K562 (cell line): ENCODE data around the gene ALG5.

Source experiments
- CHD1 ChIP-seq: fragments of 200-600 bp; sonication (generic); IDR thresholded peaks from one replicate; pipeline ENCODE4 v1.6.1; 2012; ENCODE audit warnings: mild to moderate bottlenecking, moderate library complexity, low read length, inconsistent platforms
- CTCF ChIP-seq, 3 experiments: IDR thresholded peaks in 2 of 3; conservative IDR thresholded peaks in 1 of 3; 2 replicates each; pipeline ENCODE4 v1.5.1; 2011 to 2012; ENCODE audit warnings: low read length in 3 of 3, mild to moderate bottlenecking in 3 of 3, control low read depth in 2 of 3, improper control_type of control experiment in 1 of 3, inconsistent platforms in 1 of 3, low read depth in 1 of 3, mixed read lengths in 1 of 3, moderate library complexity in 1 of 3; ENCODE audit not compliant: insufficient read depth in 2 of 3
- MYNN ChIP-seq, 2 experiments: sonication (generic); formaldehyde crosslinking in 1 of 2; IDR thresholded peaks; 2 replicates each; pipeline versions ENCODE4 v1.5.0 to v1.6.1; 2016 to 2020; ENCODE audit warnings: antibody characterized with exemption in 1 of 2, missing genetic modification reagents in 1 of 2
- ZNF232 ChIP-seq: sonication (generic); formaldehyde crosslinking; IDR thresholded peaks from 2 replicates; pipeline ENCODE4 v1.8.0; 2022; ENCODE audit warnings: mild to moderate bottlenecking, missing genetic modification reagents
- TF ChIP-seq, protein P1 (sequence below), 2 experiments: fragments of 450-650 bp in 1 of 2; IDR thresholded peaks; 2 replicates each; pipeline ENCODE4 v1.6.1; 2011 to 2017; ENCODE audit warnings: low read depth in 2 of 2, antibody characterized with exemption in 1 of 2, borderline replicate concordance in 1 of 2, low read length in 1 of 2, mild to moderate bottlenecking in 1 of 2, mixed read lengths in 1 of 2; ENCODE audit not compliant: control insufficient read depth in 1 of 2
- TF ChIP-seq, protein P2 (sequence below): fragments of 200-800 bp; sonication (Bioruptor generic); IDR thresholded peaks from 2 replicates; pipeline ENCODE4 v1.6.1; 2016; ENCODE audit warnings: missing genetic modification characterization, missing compliant biosample characterization

DNA sequence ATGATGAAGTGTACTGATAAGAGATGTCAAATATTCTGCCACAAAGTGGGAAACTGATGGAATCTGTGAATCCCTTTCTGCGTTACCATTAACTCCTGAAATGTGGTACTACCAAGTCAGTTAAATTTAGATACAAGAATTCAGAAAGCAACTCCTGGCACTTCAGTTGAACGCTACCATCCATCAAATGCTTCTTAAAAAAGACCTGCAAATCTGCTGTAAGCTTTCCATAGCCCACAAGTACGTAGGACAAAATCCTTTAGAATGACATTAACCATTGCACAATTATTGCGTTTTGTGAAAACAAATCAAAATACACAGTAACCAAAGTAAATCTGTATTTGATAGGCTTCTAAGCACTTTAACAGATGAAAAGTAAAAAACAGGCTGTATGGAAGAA lies 84.5 kb downstream of the ALG5 start:
- TF ChIP-seq MYNN (IDR thresholded peaks at IDR 0.05) (no peak), MYNN (CRISPR knock-in tag; IDR thresholded peaks at IDR 0.05) (no peak), CHD1 (no peak), ZNF232 (CRISPR knock-in tag) (no peak), CTCF (IDR thresholded peaks at IDR 0.05 in 2 of 3, conservative IDR thresholded peaks at IDR 0.05 in 1 of 3; ENCODE audit: insufficient read depth in 2 of 3, low read depth in 1 of 3, low read length in 3 of 3) (no peak)
- TF ChIP-seq, protein P1, sequence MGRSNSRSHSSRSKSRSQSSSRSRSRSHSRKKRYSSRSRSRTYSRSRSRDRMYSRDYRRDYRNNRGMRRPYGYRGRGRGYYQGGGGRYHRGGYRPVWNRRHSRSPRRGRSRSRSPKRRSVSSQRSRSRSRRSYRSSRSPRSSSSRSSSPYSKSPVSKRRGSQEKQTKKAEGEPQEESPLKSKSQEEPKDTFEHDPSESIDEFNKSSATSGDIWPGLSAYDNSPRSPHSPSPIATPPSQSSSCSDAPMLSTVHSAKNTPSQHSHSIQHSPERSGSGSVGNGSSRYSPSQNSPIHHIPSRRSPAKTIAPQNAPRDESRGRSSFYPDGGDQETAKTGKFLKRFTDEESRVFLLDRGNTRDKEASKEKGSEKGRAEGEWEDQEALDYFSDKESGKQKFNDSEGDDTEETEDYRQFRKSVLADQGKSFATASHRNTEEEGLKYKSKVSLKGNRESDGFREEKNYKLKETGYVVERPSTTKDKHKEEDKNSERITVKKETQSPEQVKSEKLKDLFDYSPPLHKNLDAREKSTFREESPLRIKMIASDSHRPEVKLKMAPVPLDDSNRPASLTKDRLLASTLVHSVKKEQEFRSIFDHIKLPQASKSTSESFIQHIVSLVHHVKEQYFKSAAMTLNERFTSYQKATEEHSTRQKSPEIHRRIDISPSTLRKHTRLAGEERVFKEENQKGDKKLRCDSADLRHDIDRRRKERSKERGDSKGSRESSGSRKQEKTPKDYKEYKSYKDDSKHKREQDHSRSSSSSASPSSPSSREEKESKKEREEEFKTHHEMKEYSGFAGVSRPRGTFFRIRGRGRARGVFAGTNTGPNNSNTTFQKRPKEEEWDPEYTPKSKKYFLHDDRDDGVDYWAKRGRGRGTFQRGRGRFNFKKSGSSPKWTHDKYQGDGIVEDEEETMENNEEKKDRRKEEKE (IDR thresholded peaks at IDR 0.05; ENCODE audit: borderline replicate concordance in 1 of 2, control insufficient read depth in 1 of 2, low read depth in 2 of 2, low read length in 1 of 2), result no peak
- TF ChIP-seq, protein P2, sequence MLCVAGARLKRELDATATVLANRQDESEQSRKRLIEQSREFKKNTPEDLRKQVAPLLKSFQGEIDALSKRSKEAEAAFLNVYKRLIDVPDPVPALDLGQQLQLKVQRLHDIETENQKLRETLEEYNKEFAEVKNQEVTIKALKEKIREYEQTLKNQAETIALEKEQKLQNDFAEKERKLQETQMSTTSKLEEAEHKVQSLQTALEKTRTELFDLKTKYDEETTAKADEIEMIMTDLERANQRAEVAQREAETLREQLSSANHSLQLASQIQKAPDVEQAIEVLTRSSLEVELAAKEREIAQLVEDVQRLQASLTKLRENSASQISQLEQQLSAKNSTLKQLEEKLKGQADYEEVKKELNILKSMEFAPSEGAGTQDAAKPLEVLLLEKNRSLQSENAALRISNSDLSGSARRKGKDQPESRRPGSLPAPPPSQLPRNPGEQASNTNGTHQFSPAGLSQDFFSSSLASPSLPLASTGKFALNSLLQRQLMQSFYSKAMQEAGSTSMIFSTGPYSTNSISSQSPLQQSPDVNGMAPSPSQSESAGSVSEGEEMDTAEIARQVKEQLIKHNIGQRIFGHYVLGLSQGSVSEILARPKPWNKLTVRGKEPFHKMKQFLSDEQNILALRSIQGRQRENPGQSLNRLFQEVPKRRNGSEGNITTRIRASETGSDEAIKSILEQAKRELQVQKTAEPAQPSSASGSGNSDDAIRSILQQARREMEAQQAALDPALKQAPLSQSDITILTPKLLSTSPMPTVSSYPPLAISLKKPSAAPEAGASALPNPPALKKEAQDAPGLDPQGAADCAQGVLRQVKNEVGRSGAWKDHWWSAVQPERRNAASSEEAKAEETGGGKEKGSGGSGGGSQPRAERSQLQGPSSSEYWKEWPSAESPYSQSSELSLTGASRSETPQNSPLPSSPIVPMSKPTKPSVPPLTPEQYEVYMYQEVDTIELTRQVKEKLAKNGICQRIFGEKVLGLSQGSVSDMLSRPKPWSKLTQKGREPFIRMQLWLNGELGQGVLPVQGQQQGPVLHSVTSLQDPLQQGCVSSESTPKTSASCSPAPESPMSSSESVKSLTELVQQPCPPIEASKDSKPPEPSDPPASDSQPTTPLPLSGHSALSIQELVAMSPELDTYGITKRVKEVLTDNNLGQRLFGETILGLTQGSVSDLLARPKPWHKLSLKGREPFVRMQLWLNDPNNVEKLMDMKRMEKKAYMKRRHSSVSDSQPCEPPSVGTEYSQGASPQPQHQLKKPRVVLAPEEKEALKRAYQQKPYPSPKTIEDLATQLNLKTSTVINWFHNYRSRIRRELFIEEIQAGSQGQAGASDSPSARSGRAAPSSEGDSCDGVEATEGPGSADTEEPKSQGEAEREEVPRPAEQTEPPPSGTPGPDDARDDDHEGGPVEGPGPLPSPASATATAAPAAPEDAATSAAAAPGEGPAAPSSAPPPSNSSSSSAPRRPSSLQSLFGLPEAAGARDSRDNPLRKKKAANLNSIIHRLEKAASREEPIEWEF (CRISPR knock-in tag), result no peak
